Cardiac septum (tissue), 1 donor: ENCODE measurements around the gene ERCC4. TPM values are rescaled to one million over a fixed set of nuclear protein-coding genes. Genes with fewer than 3 reads are reported as not detected.

Experiments
- DNase-seq: peaks from one replicate; pipeline ENCODE4 v3.0.0-alpha.2; 2020; ENCODE audit warnings: low spot score
- intact Hi-C: fragments of 100-400 bp; cut with DNase I; formaldehyde crosslinking; loops from one replicate; pipeline ENCODE4 v1.14.0; 2022
- total RNA-seq: library from RNA; stranded (reverse); fragmentation: NEBNext Ultra II Directional; extraction: Animal tissue kit (Norgen Biotek cat#: 25700); gene quantifications from one replicate; pipeline ENCODE4 v1.2.1, GENCODE V29; 2021
- donor health status: DM: no; HTN: no; CAD: no.

The ERCC4 gene
- total RNA-seq, 1 donor from 2014 or later, result 12.4 TPM

GRCh38 chr16:13973321-13974023 is 53.5 kb downstream of the ERCC4 start:
- DNase-seq, result no peak
- intact Hi-C loops, result no loop called here

DNA sequence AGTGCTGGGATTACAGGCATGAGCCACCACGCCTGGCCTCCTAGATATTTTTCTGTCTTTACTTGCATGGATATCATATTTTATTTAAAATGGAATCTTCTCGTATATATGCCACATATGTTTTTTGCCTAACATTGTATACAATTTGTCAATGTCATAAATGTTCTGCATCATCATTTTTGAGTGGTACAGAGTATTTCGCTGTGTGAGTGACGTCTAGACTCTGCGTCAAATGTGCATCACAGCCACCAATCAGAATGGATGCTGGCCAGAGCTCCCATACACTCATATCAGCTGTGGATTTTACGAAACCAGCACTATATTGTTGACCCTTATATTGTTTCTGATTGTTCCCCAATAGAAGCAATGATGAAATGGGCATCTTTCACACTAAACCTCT is 57.2 kb downstream of the ERCC4 start:
- DNase-seq, result no peak
- intact Hi-C loops, result no loop called here

GRCh38 chr16:13982451-13982850 is 62.5 kb downstream of the ERCC4 start:
- no peak for DNase-seq
- intact Hi-C loops, result no loop called here

- intact Hi-C loops, result no loop called here
- DNase-seq, result no peak
These were observed 63.7 kb downstream of the ERCC4 start for GRCh38 chr16:13983625-13984024.

DNA sequence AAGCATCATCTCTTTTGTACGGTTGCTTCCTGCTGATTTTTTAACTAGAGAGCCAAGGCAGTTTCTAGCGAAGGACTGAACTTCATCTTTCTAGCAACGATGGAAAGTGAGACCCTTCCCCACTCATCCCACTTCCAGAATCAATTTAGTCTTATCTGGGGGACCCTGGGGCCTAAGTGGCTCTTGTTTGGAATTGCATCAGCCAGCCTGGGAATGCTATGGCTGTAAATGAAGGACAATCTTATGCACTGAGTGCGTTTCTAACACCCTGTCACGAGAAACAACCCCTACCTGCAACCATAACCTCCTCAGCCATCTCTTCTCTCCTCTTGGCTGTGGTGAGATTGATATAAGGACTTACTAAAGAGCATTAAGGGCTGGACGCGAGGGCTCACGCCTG is 64.8 kb downstream of the ERCC4 start:
- DNase-seq, result no peak
- intact Hi-C loops, result no loop called here

DNA sequence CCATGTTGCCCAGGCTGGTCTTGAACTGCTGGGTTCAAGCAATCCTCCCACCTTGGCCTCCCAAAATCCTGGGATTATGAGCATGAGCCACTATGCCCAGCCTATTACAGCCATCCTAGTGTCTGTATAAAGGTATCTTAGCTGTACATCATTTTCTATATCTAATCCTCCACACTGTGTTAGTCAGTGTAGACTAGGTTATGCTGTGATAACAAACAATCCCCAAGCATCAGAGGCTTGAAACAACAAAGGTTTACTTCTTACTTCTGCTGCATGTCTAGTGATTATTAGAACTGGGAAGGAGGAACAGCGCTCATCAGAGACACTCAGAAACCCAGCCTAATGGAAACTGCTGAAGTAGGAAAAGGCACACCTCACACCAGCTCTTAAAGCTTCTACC is 68.1 kb downstream of the ERCC4 start:
- intact Hi-C loops, result no loop called here
- no peak for DNase-seq

- intact Hi-C loops, result no loop called here
- DNase-seq, result no peak
These were observed 72.4 kb downstream of the ERCC4 start for GRCh38 chr16:13992322-13992721.

GRCh38 chr16:13992976-13993375 is 73.0 kb downstream of the ERCC4 start:
- no peak for DNase-seq
- intact Hi-C loops, result no loop called here

DNA sequence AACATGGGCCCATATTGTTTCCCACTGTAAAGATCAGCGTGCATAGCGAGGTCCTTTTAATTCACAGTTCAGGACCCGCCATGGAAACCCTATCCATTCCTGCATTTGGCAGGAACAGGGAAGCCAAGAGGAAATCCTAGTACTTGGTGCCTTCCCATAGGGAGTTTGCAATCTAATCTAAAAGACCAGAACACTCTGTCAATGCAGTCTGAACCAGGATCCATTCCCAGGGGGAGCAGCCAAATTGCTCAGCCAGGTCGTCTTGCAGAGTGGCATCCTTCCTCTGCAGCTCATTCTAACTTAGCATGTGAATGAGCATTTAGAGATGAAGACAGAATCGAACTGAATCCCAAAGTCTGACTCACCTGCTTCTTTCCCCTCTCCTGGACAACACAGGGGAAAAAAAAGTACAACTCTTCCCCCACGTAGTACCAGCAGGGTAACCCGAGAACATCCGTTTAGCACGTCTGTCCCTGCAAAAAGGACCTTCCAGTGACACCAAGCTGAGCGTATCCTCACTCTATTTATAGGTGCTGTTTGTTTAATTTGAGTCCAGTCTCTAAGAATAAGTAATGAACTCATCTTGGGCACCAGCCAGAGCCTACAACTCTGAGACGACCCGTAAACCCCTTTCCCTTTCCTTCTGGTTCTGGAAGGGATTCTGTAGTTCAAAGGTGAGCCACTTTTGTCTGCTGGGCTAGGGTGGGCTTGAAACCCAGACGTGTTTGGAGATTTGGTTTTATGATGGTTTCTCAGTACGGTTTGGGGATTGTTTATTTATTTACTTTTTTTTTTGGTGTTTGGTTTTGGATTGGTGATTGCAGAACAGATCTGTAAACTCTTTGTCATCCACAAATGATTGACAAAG is 74.5 kb downstream of the ERCC4 start:
- intact Hi-C loops, result loop anchor here (5.0 kb wide), 1 partner anchor 193 kb away; no protein-coding TSS in a partner anchor
- no peak for DNase-seq

DNA sequence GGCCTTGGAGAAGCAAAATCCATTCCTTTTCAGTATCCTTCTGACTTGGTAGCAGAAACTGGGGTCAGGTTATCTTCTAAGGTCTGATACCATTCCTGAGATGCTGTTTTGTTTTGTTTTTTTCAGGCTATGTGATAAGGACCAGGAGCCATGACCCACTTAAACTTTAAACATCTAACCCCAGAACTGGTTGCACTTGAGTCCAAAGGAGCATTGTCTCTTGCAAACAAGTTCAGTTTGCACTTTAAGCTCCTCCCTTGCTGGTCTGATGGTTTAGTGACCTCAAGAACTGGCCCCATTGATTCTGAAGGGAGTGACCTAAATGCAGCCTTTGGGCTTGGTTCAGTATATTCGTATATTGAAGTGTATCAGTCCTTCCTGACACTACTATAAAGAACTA is 75.2 kb downstream of the ERCC4 start:
- intact Hi-C loops, result loop anchor here (5.0 kb wide), 1 partner anchor 192 kb away; no protein-coding TSS in a partner anchor
- no peak for DNase-seq

GRCh38 chr16:13996778-13997288 is 76.9 kb downstream of the ERCC4 start:
- intact Hi-C loops, result loop anchor here (5.0 kb wide), 1 partner anchor 190 kb away; no protein-coding TSS in a partner anchor
- no peak for DNase-seq

DNA sequence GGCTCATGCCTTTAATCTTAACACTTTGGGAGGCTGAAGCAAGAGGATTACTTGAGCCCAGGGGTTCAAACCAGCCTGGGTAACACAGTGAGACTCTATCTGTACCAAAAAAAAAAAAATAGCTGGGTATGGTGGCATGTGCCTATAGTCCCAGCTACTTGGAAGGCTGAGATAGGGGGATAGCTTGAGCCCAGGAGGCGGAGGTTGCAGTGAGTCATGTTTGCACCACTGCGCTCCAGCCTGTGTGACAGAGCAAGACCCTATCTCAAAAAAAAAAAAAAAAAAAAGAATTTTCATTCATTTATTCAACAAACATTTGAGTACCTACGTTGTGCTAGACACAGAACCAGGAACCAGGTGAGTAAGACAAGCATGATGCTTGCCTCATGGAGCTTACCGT is 77.6 kb downstream of the ERCC4 start:
- intact Hi-C loops, result loop anchor here (5.0 kb wide), 1 partner anchor 190 kb away; no protein-coding TSS in a partner anchor
- DNase-seq, result no peak

DNA sequence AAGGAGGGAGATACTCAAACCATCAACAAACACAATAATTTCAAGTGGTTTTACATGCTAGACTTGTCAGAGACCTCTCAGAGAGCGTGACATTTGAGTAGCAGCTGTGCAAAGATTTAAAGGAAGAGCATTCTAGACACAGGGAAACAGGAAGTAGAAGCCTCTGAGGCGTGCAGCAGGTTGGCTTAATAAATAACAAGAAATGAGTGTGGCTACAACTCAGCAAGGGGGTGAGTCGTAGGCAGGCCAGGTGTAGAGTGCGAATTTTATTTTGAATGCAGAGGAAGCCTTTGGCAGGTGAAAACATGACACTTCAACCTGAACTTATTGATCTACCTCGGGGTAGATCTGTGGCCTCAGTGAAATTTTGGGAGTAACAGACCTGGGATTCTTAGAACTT is 78.0 kb downstream of the ERCC4 start:
- intact Hi-C loops, result loop anchor here (5.0 kb wide), 1 partner anchor 189 kb away; no protein-coding TSS in a partner anchor
- no peak for DNase-seq

DNA sequence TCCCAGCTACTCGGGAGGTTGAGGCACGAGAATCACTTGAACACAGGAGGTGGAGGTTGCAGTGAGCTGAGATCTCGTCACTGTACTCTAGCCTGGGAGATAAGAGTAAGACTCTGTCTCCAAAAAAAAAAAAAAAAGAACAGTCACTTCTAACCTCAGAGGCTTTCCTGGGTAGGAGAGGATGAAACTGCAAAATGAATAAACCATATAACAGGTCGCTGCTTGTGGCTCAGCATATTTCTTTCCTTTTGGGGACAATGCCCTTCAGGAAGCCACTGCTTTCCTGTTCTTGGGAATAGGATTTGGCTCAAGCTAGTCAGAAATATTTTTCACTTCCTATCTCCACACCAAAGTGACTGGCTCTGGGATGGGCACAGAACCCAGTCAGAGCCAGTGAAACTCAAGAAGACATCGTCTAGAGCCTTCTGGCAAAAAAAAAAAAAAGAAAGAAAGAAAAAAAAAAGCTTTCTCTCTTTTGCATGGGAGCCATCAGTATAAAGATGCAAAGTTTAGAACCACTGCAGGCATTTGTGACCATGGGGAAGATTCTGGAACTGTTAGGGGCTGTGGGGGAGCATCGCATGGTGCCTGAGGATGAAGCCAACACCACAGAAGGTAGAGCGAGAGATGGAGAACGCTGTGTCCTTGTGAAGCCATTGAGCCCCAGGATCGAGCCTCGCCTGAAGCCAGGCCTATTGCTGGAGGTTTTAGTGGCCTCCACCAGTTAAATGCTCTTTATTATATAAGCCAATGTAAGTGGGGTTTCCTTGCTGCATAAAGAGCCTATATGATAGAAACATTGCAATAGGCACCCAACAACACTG is 79.3 kb downstream of the ERCC4 start:
- intact Hi-C loops, result loop anchor here (5.0 kb wide), 1 partner anchor 188 kb away; no protein-coding TSS in a partner anchor
- no peak for DNase-seq

DNA sequence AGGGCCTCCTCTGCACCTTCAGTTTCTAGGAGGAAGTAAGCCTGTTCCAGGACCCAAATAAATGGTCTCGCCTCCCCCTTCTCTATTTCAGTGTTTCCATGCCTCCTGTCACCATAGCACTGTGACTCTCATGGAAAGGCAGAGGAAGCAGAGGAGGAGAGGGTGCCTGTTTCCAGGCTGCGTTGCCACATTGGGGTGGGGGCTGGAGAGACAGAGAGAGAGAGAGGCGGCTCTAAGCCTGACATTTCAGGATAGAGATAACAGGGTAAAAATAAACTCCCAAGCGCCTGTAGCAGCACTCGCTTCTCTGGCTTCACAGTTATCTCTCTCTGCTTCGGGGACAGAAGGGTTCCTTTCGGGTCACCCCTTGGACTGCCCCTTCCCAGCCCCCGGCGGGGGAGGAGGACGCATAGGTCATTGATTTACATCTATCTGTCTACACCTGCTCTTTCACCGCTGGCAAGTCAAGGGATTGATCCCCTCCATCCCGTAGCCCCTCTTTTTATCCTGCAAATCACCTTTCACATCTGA is 80.0 kb downstream of the ERCC4 start:
- intact Hi-C loops, result loop anchor here (5.0 kb wide), 1 partner anchor 187 kb away; no protein-coding TSS in a partner anchor
- peak; percentile 85 for DNase-seq

GRCh38 chr16:14001521-14001920 is 81.6 kb downstream of the ERCC4 start:
- DNase-seq, result no peak
- intact Hi-C loops, result no loop called here
